ENCODE results near the gene STC2.

- no peak for TF ChIP-seq EZH2phosphoT487 (IDR thresholded peaks at IDR 0.05; ENCODE audit: low read depth, severe bottlenecking, unreplicated experiment)
- TF ChIP-seq CTCF (IDR thresholded peaks at IDR 0.05; ENCODE audit: poor library complexity) = no peak
Observed at GRCh38 chr5:173338380-173339015, 10.3 kb upstream of the STC2 start.

All from hepatocyte (in vitro differentiated cells).